Measurements from ENCODE around the gene BAHCC1. TPM values are rescaled to one million over a fixed set of nuclear protein-coding genes. Genes with fewer than 3 reads are reported as not detected.

BAHCC1 gene
- total and polyA plus RNA-seq, 9 of the 15 experiments (the other 6 are each of a cell fraction or from before 2014, with no cell fraction given) = 0.14 to 26.9 (median 5.0) TPM

GRCh38 chr17:81487487-81488275, 92.4 kb downstream of the BAHCC1 start (continued):
- TF ChIP-seq, protein P1, sequence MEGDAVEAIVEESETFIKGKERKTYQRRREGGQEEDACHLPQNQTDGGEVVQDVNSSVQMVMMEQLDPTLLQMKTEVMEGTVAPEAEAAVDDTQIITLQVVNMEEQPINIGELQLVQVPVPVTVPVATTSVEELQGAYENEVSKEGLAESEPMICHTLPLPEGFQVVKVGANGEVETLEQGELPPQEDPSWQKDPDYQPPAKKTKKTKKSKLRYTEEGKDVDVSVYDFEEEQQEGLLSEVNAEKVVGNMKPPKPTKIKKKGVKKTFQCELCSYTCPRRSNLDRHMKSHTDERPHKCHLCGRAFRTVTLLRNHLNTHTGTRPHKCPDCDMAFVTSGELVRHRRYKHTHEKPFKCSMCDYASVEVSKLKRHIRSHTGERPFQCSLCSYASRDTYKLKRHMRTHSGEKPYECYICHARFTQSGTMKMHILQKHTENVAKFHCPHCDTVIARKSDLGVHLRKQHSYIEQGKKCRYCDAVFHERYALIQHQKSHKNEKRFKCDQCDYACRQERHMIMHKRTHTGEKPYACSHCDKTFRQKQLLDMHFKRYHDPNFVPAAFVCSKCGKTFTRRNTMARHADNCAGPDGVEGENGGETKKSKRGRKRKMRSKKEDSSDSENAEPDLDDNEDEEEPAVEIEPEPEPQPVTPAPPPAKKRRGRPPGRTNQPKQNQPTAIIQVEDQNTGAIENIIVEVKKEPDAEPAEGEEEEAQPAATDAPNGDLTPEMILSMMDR (IDR thresholded peaks at IDR 0.05 in 2 of 3, conservative IDR thresholded peaks at IDR 0.05 in 1 of 3; ENCODE audit: insufficient read depth in 2 of 3, low read depth in 1 of 3, low read length in 3 of 3) = no peak
- no peak for TF ChIP-seq ZNF551 (CRISPR knock-in tag; IDR thresholded peaks at IDR 0.05)
- TF ChIP-seq BCOR (IDR thresholded peaks at IDR 0.05) = peak; percentile 73
- TF ChIP-seq PTTG1 (tag; IDR thresholded peaks at IDR 0.05; ENCODE audit: low read depth) = no peak
- no peak for TF ChIP-seq STAG1 (CRISPR knock-in tag; IDR thresholded peaks at IDR 0.05; ENCODE audit: borderline replicate concordance)
- TF ChIP-seq ZNF324 (CRISPR knock-in tag; IDR thresholded peaks at IDR 0.05) = no peak
- no peak for TF ChIP-seq ZNF197 (CRISPR knock-in tag; IDR thresholded peaks at IDR 0.05; ENCODE audit: low read depth)
- TF ChIP-seq, protein P2, sequence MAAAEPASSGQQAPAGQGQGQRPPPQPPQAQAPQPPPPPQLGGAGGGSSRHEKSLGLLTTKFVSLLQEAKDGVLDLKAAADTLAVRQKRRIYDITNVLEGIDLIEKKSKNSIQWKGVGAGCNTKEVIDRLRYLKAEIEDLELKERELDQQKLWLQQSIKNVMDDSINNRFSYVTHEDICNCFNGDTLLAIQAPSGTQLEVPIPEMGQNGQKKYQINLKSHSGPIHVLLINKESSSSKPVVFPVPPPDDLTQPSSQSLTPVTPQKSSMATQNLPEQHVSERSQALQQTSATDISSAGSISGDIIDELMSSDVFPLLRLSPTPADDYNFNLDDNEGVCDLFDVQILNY (CRISPR knock-in tag; IDR thresholded peaks at IDR 0.05) = no peak
- TF ChIP-seq EZH2 (IDR thresholded peaks at IDR 0.05; ENCODE audit: borderline replicate concordance, low read depth, low read length) = no peak
- TF ChIP-seq FIP1L1 (IDR thresholded peaks at IDR 0.05; ENCODE audit: low read depth, low read length, poor library complexity, severe bottlenecking) = no peak
- TF ChIP-seq STAT5A (IDR thresholded peaks at IDR 0.05; ENCODE audit: borderline replicate concordance, low read length) = no peak
- 0 out of 2 replicates have a peak, but pooled peaks have one; percentile 14 for TF ChIP-seq ZNF77 (CRISPR knock-in tag; IDR thresholded peaks at IDR 0.05)
- peak; percentile 79 for TF ChIP-seq PCBP1 (IDR thresholded peaks at IDR 0.05; ENCODE audit: low read depth, low read length, poor library complexity, severe bottlenecking)
- no peak for TF ChIP-seq NR2C2 (CRISPR knock-in tag; IDR thresholded peaks at IDR 0.05)
- peak; percentile 51; the same call in 1 of the 2 replicates for TF ChIP-seq NR2C2 (tag; IDR thresholded peaks at IDR 0.05)
- TF ChIP-seq MAFG (tag; conservative IDR thresholded peaks at IDR 0.05) = no peak
- TF ChIP-seq, protein P3, sequence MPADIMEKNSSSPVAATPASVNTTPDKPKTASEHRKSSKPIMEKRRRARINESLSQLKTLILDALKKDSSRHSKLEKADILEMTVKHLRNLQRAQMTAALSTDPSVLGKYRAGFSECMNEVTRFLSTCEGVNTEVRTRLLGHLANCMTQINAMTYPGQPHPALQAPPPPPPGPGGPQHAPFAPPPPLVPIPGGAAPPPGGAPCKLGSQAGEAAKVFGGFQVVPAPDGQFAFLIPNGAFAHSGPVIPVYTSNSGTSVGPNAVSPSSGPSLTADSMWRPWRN (IDR thresholded peaks at IDR 0.05; ENCODE audit: low read depth) = no peak
- TF ChIP-seq DIDO1 (tag; IDR thresholded peaks at IDR 0.05; ENCODE audit: low read depth) = no peak
- TF ChIP-seq RCOR1 (IDR thresholded peaks at IDR 0.05; ENCODE audit: borderline replicate concordance in 1 of 2, low read depth in 2 of 2, low read length in 2 of 2) = no peak
- TF ChIP-seq, protein P4, sequence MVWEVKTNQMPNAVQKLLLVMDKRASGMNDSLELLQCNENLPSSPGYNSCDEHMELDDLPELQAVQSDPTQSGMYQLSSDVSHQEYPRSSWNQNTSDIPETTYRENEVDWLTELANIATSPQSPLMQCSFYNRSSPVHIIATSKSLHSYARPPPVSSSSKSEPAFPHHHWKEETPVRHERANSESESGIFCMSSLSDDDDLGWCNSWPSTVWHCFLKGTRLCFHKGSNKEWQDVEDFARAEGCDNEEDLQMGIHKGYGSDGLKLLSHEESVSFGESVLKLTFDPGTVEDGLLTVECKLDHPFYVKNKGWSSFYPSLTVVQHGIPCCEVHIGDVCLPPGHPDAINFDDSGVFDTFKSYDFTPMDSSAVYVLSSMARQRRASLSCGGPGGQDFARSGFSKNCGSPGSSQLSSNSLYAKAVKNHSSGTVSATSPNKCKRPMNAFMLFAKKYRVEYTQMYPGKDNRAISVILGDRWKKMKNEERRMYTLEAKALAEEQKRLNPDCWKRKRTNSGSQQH (CRISPR knock-in tag; IDR thresholded peaks at IDR 0.05) = no peak
- TF ChIP-seq CHAMP1 (IDR thresholded peaks at IDR 0.05) = no peak
